AG04450 (cell line): ENCODE measurements around the gene AMFR. TPM values are rescaled to one million over a fixed set of nuclear protein-coding genes. Genes with fewer than 3 reads are reported as not detected.

Experiments
- CTCF ChIA-PET: fragments of 300-600, 350-600 bp; formaldehyde crosslinking; extraction: SDS; loops from one replicate; lab custom pipeline; 2022; ENCODE audit warnings: antibody characterized with exemption, inconsistent platforms; lab: Charles Lee
- POLR2A ChIA-PET: fragments of 350-600 bp; formaldehyde crosslinking; extraction: SDS; loops from one replicate; lab custom pipeline; 2021; ENCODE audit warnings: antibody characterized with exemption, inconsistent platforms; lab: Yijun Ruan, JAX
- DNase-seq: peaks from one replicate; pipeline ENCODE4 v3.0.0-alpha.2; 2011; ENCODE audit warnings: low read depth, low spot score
- H3K27ac ChIP-seq: one replicate; pipeline ENCODE4 v1.5.1; 2012; ENCODE audit warnings: low read depth, low read length, control low read depth
- H3K27me3 ChIP-seq: one replicate; pipeline ENCODE4 v1.6.0; 2012; ENCODE audit warnings: low read length; ENCODE audit not compliant: control insufficient read depth, insufficient read depth
- H3K4me3 ChIP-seq: 2 replicates; pipeline ENCODE4 v1.5.1; 2011; ENCODE audit warnings: mild to moderate bottlenecking, low read depth, low read length, control low read depth
- H3K9me3 ChIP-seq: 2 replicates; pipeline ENCODE4 v1.5.1; 2012; ENCODE audit warnings: low read length; ENCODE audit not compliant: control insufficient read depth, insufficient read depth
- CTCF ChIP-seq: IDR thresholded peaks from 2 replicates; pipeline ENCODE4 v1.5.1; 2011; ENCODE audit warnings: low read depth, low read length, control low read depth, inconsistent platforms
- polyA plus RNA-seq: library from polyadenylated mRNA; depleted of rRNA; stranded (reverse); fragments of >200 nt; gene quantifications from 2 replicates; pipeline ENCODE4 v1.2.3, GENCODE V29; 2011

The AMFR gene
- polyA plus RNA-seq, 1 experiment = 77.9 TPM

- POLR2A ChIA-PET = no interaction called here
- H3K9me3 ChIP-seq = no peaks in the 10 kb centered on the region
- no peak for DNase-seq
- no peak overlapping the region for H3K27ac ChIP-seq
- CTCF ChIA-PET = interaction anchor here (1.2 kb wide), 1 partner anchor 55 kb away, joined by 4 read pairs; no protein-coding TSS in a partner anchor
- TF ChIP-seq CTCF = no peak
- H3K4me3 ChIP-seq = no peak overlapping the region
- H3K27me3 ChIP-seq = no peaks in the 10 kb centered on the region
Measured at GRCh38 chr16:56411123-56411522, 14.2 kb downstream of the AMFR start.

DNA sequence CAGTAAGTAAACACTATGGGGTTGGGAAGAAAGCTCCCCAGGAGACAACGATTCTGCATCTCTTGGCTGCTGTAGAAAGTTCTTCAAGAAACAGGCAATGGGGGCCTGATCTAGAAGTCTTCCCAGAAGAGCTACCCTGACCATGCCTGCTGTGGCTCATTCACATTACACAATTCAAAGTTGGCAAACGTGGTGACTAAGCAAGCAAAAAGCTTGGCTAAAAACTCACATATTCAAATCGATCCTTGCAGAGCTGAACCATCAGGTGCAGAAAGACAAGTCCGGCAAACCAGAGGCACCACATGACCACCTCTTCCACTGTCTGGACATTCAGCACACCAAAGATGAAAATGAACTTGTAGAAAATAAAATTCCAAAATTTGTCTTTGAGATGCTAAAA lies 16.1 kb downstream of the AMFR start:
- CTCF ChIA-PET = interaction anchor here (1.2 to 1.4 kb wide), 3 partner anchors 16 to 91 kb away, joined by 3 to 6 read pairs (median 5); partner anchors contain the start of gene AMFR
- POLR2A ChIA-PET = no interaction called here
- H3K27ac ChIP-seq = no peak overlapping the region
- H3K9me3 ChIP-seq = no peaks in the 10 kb centered on the region
- no peak overlapping the region for H3K4me3 ChIP-seq
- TF ChIP-seq CTCF = no peak
- H3K27me3 ChIP-seq = no peaks in the 10 kb centered on the region
- DNase-seq = no peak

DNA sequence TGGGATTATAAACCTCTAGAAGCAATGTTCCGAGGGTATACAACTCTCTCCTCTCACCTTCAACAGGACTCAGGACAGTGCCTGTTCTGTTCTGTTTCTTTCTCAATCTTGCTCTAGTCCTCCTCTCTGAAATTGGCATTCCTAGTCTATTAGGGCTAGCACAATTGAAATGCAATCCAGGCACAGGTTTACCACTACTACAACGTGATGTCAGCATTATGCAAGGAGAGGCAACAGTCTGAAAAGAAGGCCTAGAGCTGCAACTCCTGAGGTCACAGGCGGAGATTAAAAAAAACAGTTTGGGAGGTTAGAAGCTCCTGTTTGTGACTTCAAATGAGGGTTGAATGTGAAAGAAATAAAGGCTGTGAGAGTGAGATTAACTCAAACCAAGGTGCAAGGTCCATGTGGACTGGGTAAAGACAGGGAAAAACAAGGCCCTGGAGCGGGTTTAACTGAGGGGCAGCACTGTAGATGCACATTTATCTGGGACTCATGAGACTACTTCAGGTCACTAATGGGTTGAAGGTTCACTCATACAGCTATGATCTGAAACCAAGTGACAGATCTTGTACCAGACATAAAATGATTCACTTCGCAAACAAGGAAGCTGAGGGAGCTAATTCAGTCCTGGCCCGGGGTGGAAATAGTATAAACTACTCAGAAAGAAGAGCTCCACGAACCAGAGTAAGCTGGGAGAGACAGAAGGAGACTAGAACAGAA lies 16.8 kb downstream of the AMFR start:
- POLR2A ChIA-PET = no interaction called here
- Histone ChIP-seq H3K4me3 (no peak overlapping the region), H3K9me3 (no peaks in the 10 kb centered on the region), H3K27ac (no peak overlapping the region), H3K27me3 (no peaks in the 10 kb centered on the region)
- CTCF ChIA-PET = interaction anchor here (1.2 to 1.4 kb wide), 3 partner anchors 16 to 90 kb away, joined by 3 to 6 read pairs (median 5); partner anchors contain the start of gene AMFR
- TF ChIP-seq CTCF = no peak
- no peak for DNase-seq

DNA sequence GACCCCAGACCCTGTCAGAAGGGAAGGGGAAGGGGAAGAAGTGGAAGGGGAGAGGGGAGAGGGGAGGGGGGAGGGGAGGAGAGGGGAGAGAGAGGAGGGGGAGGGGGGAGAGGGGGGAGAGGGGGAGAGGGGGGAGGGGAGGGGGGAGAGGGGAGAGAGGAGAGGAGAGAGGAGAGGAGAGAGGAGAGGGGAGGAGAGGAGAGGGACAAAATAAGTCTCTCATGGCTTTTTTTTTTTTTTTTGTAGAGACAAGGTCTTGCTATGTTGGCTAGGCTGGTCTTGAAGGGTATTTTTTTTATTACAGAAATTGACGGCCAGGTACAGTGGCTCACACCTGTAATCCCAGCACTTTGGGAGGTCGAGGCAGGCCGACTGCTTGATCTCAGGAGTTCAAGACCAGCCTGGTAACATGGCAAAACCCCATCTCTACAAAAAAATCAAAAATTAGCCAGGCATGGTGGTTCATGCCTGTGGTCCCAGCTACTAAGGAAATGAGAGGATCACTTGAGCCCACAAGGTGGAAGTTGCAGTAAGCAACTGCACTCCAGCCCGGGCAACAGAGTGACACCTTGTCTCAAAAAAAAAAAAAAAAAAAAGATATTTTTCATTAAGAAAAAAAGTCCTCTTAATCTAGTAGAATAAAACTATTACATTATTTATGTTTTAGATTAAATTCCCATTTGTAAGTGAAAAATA lies 19.2 kb downstream of the AMFR start:
- no peak for TF ChIP-seq CTCF
- POLR2A ChIA-PET = no interaction called here

GRCh38 chr16:56401482-56401881 lies 23.9 kb downstream of the AMFR start:
- Histone ChIP-seq H3K27ac (no peak overlapping the region), H3K27me3 (no peaks in the 10 kb centered on the region), H3K4me3 (no peak overlapping the region), H3K9me3 (no peaks in the 10 kb centered on the region)
- no peak for TF ChIP-seq CTCF
- no peak for DNase-seq
- ChIA-PET POLR2A (no interaction called here), CTCF (interaction anchor here (0.8 kb wide), 1 partner anchor 31 kb away, joined by 3 read pairs; no protein-coding TSS in a partner anchor)

More for the DNA sequence above, 19.2 kb downstream of the AMFR start:
- no peak for DNase-seq
- H3K27ac ChIP-seq = no peak overlapping the region
- H3K27me3 ChIP-seq = no peaks in the 10 kb centered on the region
- CTCF ChIA-PET = no interaction called here
- H3K4me3 ChIP-seq = no peak overlapping the region
- no peaks in the 10 kb centered on the region for H3K9me3 ChIP-seq
